K562 (cell line): Measurements from ENCODE around the gene ATCAY.

Source experiments
- BRCA1 ChIP-seq, 2 experiments: fragments of 450-650 bp in 1 of 2; sonication (generic) in 1 of 2; formaldehyde crosslinking in 1 of 2; IDR thresholded peaks; 2 replicates each; pipeline versions ENCODE4 v1.5.0 to v1.6.1; 2017 to 2020; ENCODE audit warnings: mild to moderate bottlenecking in 1 of 2, missing genetic modification reagents in 1 of 2
- ETS2 ChIP-seq: IDR thresholded peaks from 2 replicates; pipeline ENCODE4 v1.6.1; 2016; ENCODE audit warnings: borderline replicate concordance, missing genetic modification characterization, mild to moderate bottlenecking, moderate library complexity, missing compliant biosample characterization; ENCODE audit not compliant: poor library complexity, severe bottlenecking
- FOXJ2 ChIP-seq: fragments of 200-800 bp; sonication (Bioruptor generic); IDR thresholded peaks from 2 replicates; pipeline ENCODE4 v1.6.1; 2016; ENCODE audit warnings: missing genetic modification characterization, missing compliant biosample characterization
- MAFF ChIP-seq: IDR thresholded peaks from 2 replicates; pipeline ENCODE4 v1.6.1; 2012; ENCODE audit warnings: low read length, improper control_type of control experiment
- MCM7 ChIP-seq, 2 experiments: fragments of 450-650 bp; IDR thresholded peaks; 2 replicates each; pipeline ENCODE4 v1.6.1; 2016 to 2018
- MXI1 ChIP-seq: IDR thresholded peaks from 2 replicates; pipeline ENCODE4 v1.6.1; 2011; ENCODE audit warnings: low read depth, mild to moderate bottlenecking, improper control_type of control experiment, low read length
- POLR2A ChIP-seq: fragments of 450-650 bp; conservative IDR thresholded peaks from 2 replicates; pipeline ENCODE4 v1.6.1; 2016
- SMC3 ChIP-seq: conservative IDR thresholded peaks from 2 replicates; pipeline ENCODE4 v1.6.1; 2011; ENCODE audit warnings: low read depth, low read length, improper control_type of control experiment; ENCODE audit not compliant: insufficient read depth
- ZNF354B ChIP-seq: fragments of 250-450 bp; sonication (Bioruptor Pico); IDR thresholded peaks from 2 replicates; pipeline ENCODE4 v1.4.0; 2020
- TF ChIP-seq, protein P1 (sequence below), 3 experiments: IDR thresholded peaks in 2 of 3; conservative IDR thresholded peaks in 1 of 3; 2 replicates each; pipeline ENCODE4 v1.5.1; 2011 to 2012; ENCODE audit warnings: low read length in 3 of 3, mild to moderate bottlenecking in 3 of 3, control low read depth in 2 of 3, improper control_type of control experiment in 1 of 3, inconsistent platforms in 1 of 3, low read depth in 1 of 3, mixed read lengths in 1 of 3, moderate library complexity in 1 of 3; ENCODE audit not compliant: insufficient read depth in 2 of 3
- TF ChIP-seq, protein P2 (sequence below): sonication (generic); formaldehyde crosslinking; IDR thresholded peaks from 2 replicates; pipeline ENCODE4 v1.8.1; 2023; ENCODE audit warnings: mild to moderate bottlenecking, missing genetic modification reagents
- TF ChIP-seq, protein P3 (sequence below): sonication (generic); formaldehyde crosslinking; IDR thresholded peaks from 2 replicates; pipeline ENCODE4 v1.8.0; 2023; ENCODE audit warnings: mild to moderate bottlenecking, missing genetic modification reagents

DNA sequence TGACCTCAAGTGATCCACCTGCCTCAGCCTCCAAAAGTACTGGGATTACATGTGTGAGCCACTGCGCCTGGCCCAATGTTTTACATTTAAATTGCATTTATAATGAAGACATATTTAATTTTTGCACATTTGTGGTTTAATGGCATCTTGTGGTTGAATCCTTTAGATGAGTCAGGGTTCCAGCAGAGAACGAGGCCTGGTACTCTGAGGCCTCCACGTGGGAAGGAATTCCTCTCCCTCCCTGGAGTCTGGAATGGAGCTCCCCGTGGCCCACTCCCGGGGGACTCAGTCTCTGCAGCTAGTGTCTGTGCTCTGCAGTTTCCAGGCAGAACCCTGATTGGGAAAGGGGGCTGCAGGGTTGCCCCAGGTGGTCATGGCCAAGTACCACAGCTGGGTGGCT lies 35.9 kb upstream of the ATCAY start:
- TF ChIP-seq BRCA1 (IDR thresholded peaks at IDR 0.05), result no peak
- TF ChIP-seq BRCA1 (CRISPR knock-in tag; IDR thresholded peaks at IDR 0.05), result no peak
- no peak for TF ChIP-seq ETS2 (tag)
- TF ChIP-seq, protein P1, sequence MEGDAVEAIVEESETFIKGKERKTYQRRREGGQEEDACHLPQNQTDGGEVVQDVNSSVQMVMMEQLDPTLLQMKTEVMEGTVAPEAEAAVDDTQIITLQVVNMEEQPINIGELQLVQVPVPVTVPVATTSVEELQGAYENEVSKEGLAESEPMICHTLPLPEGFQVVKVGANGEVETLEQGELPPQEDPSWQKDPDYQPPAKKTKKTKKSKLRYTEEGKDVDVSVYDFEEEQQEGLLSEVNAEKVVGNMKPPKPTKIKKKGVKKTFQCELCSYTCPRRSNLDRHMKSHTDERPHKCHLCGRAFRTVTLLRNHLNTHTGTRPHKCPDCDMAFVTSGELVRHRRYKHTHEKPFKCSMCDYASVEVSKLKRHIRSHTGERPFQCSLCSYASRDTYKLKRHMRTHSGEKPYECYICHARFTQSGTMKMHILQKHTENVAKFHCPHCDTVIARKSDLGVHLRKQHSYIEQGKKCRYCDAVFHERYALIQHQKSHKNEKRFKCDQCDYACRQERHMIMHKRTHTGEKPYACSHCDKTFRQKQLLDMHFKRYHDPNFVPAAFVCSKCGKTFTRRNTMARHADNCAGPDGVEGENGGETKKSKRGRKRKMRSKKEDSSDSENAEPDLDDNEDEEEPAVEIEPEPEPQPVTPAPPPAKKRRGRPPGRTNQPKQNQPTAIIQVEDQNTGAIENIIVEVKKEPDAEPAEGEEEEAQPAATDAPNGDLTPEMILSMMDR (IDR thresholded peaks at IDR 0.05 in 2 of 3, conservative IDR thresholded peaks at IDR 0.05 in 1 of 3; ENCODE audit: insufficient read depth in 2 of 3, low read depth in 1 of 3, low read length in 3 of 3), result no peak
- TF ChIP-seq MXI1, result no peak
- no peak for TF ChIP-seq FOXJ2 (tag)
- TF ChIP-seq, protein P2, sequence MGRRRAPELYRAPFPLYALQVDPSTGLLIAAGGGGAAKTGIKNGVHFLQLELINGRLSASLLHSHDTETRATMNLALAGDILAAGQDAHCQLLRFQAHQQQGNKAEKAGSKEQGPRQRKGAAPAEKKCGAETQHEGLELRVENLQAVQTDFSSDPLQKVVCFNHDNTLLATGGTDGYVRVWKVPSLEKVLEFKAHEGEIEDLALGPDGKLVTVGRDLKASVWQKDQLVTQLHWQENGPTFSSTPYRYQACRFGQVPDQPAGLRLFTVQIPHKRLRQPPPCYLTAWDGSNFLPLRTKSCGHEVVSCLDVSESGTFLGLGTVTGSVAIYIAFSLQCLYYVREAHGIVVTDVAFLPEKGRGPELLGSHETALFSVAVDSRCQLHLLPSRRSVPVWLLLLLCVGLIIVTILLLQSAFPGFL (CRISPR knock-in tag), result no peak
- no peak for TF ChIP-seq SMC3
- TF ChIP-seq MAFF, result no peak
- TF ChIP-seq POLR2A, result no peak
- TF ChIP-seq ZNF354B (CRISPR knock-in tag), result no peak
- TF ChIP-seq, protein P3, sequence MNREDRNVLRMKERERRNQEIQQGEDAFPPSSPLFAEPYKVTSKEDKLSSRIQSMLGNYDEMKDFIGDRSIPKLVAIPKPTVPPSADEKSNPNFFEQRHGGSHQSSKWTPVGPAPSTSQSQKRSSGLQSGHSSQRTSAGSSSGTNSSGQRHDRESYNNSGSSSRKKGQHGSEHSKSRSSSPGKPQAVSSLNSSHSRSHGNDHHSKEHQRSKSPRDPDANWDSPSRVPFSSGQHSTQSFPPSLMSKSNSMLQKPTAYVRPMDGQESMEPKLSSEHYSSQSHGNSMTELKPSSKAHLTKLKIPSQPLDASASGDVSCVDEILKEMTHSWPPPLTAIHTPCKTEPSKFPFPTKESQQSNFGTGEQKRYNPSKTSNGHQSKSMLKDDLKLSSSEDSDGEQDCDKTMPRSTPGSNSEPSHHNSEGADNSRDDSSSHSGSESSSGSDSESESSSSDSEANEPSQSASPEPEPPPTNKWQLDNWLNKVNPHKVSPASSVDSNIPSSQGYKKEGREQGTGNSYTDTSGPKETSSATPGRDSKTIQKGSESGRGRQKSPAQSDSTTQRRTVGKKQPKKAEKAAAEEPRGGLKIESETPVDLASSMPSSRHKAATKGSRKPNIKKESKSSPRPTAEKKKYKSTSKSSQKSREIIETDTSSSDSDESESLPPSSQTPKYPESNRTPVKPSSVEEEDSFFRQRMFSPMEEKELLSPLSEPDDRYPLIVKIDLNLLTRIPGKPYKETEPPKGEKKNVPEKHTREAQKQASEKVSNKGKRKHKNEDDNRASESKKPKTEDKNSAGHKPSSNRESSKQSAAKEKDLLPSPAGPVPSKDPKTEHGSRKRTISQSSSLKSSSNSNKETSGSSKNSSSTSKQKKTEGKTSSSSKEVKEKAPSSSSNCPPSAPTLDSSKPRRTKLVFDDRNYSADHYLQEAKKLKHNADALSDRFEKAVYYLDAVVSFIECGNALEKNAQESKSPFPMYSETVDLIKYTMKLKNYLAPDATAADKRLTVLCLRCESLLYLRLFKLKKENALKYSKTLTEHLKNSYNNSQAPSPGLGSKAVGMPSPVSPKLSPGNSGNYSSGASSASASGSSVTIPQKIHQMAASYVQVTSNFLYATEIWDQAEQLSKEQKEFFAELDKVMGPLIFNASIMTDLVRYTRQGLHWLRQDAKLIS (CRISPR knock-in tag), result no peak
- no peak for TF ChIP-seq MCM7 (IDR thresholded peaks at IDR 0.05)
